Measurements from ENCODE around the gene FLNA. TPM values are rescaled to one million over a fixed set of nuclear protein-coding genes. Genes with fewer than 3 reads are reported as not detected.

FLNA gene
- total RNA-seq, 1 donor from 2014 or later: 225 TPM

DNA sequence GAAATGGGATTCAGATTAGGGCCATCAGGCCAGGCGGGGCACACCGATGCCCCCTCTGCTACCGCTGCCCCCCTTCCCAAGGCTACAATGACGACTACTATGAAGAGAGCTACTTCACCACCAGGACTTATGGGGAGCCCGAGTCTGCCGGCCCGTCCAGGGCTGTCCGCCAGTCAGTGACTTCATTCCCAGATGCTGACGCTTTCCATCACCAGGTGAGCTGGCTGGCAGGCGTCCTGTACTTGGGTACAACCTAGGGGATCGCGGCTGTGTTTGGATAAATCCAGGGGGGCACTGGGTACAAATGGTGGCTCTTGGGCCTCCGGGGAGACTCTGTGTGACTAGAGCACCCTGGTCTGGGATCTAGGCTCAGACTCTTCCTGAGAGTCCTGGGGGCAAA, 5.7 kb upstream of the FLNA start:
- TF ChIP-seq, protein P1, sequence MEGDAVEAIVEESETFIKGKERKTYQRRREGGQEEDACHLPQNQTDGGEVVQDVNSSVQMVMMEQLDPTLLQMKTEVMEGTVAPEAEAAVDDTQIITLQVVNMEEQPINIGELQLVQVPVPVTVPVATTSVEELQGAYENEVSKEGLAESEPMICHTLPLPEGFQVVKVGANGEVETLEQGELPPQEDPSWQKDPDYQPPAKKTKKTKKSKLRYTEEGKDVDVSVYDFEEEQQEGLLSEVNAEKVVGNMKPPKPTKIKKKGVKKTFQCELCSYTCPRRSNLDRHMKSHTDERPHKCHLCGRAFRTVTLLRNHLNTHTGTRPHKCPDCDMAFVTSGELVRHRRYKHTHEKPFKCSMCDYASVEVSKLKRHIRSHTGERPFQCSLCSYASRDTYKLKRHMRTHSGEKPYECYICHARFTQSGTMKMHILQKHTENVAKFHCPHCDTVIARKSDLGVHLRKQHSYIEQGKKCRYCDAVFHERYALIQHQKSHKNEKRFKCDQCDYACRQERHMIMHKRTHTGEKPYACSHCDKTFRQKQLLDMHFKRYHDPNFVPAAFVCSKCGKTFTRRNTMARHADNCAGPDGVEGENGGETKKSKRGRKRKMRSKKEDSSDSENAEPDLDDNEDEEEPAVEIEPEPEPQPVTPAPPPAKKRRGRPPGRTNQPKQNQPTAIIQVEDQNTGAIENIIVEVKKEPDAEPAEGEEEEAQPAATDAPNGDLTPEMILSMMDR (IDR thresholded peaks at IDR 0.05; ENCODE audit: borderline replicate concordance): no peak
- Histone ChIP-seq H3K36me3 (no peaks in the 10 kb centered on the region), H3K27ac (replicated peaks) (peak overlapping the region; percentile 95), H3K27me3 (ENCODE audit: low read depth) (no peaks in the 10 kb centered on the region), H3K4me3 (peak overlapping the region; percentile 85), H3K4me1 (peaks cover 32% of the 10 kb centered on the region), H3K9me3 (replicated peaks) (no peaks in the 10 kb centered on the region)
- no peak for DNase-seq
- intact Hi-C loops (cut with micrococcal nuclease): no loop called here

DNA sequence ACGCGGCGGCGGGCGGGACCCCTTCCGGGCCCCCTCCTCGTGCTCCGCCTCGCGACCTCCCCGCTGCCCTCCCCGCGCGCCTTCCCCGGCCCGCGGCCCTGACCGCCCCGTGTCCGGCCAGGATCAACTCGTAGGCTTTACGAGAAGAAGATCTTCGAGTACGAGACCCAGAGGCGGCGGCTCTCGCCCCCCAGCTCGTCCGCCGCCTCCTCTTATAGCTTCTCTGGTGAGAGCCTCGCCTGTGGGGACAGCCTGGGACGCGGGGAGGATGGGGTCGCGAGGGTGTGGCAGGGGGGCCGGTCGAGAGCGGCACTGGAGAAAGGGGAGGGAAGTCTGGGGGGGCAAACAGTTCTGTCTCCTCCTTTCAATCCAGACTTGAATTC, 5.1 kb upstream of the FLNA start:
- no peaks in the 10 kb centered on the region for H3K9me3 ChIP-seq (replicated peaks)
- intact Hi-C loops (cut with micrococcal nuclease): no loop called here
- peak; percentile 19 for DNase-seq
- H3K36me3 ChIP-seq: no peaks in the 10 kb centered on the region
- TF ChIP-seq, protein P1 (IDR thresholded peaks at IDR 0.05; ENCODE audit: borderline replicate concordance): no peak
- peaks cover 30% of the 10 kb centered on the region for H3K4me1 ChIP-seq
- peak overlapping the region; percentile 95 for H3K27ac ChIP-seq (replicated peaks)
- H3K4me3 ChIP-seq: peak overlapping the region; percentile 85
- no peaks in the 10 kb centered on the region for H3K27me3 ChIP-seq (ENCODE audit: low read depth)

DNA sequence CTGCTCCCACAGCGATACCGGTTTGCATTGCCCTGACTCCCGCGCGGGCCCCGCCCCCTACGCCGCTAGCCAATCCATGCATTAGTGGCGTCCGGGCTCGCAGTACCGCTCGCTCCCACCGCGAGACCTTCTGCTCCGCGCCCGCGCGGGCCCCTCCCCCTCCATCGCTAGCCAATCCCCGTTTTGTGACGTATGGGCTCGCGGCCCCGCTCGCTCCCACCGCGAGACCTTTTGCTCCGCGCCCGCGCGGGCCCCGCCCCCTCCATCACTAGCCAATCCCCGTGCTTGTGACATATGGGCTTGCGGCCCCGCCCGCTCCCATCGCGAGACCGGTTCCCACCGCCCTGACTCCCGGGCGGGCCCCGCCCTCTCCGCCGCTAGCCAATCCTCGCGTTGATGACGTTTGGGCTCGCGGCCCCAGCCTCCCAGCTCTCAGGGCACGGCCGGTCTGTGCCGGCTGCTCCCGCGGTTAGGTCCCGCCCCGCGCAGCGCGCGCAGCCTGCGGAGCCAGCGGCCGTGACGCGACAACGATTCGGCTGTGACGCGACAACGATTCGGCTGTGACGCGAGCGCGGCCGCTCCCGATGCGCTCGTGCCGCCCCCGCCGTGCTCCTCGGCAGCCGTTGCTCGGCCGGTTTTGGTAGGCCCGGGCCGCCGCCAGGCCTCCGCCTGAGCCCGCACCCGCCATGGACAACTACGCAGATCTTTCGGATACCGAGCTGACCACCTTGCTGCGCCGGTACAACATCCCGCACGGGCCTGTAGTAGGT, 4.5 kb upstream of the FLNA start, which contains the start of gene EMD:
Gene EMD (plus strand): TSS at position 497 of the 770 bp plus-strand sequence. CDS start 190 bp downstream, at position 687.
- Histone ChIP-seq H3K9me3 (replicated peaks) (no peaks in the 10 kb centered on the region), H3K27ac (replicated peaks) (peak within 1 kb of the TSS; percentile 95), H3K4me1 (peaks cover 28% of the 10 kb centered on the region), H3K4me3 (peak within 1 kb of the TSS; percentile 85), H3K36me3 (no peaks in the 10 kb centered on the region), H3K27me3 (ENCODE audit: low read depth) (no peaks in the 10 kb centered on the region)
- intact Hi-C loops (cut with micrococcal nuclease): no loop called here
- peak; percentile 98 for DNase-seq
- TF ChIP-seq, protein P1 (IDR thresholded peaks at IDR 0.05; ENCODE audit: borderline replicate concordance): no peak

DNA sequence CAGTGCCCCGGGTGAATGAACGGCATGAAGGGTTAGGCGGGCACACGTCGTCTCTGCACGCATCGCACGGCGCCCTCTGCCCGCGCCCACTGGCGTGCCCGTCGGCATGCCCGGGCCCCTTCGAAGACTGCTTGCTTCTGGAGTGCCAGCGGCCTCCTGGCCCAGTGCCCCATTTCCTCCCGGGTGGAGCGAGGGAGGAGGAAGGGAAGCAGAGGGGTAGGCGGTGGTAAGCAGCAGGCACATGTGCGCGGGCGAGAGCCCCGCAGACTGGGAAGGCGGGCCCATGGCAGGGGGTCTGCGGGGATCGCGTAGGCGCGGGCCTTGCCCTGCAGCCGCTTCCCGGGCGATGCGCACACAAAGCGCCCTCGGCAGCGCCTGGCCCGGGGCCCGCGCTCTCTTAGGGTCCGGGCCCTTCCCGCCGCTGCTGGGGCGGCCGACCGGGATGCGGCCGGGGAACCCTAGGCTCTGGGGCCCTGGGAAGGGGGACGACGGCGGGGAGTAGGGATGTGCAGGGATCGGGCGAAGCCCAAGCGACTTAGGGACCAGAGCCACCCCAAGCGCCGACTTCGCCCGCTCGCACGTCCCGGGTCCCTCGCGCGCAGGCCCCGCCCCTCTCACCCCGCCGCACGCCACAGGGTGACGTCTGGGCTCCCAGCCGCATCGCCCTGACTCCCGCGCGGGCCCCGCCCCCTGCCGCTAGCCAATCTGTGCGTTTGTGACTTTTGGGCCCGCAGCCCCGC, 3.8 kb upstream of the FLNA start:
- Histone ChIP-seq H3K36me3 (no peaks in the 10 kb centered on the region), H3K9me3 (replicated peaks) (no peaks in the 10 kb centered on the region), H3K4me3 (peak overlapping the region; percentile 69), H3K4me1 (peaks cover 32% of the 10 kb centered on the region), H3K27me3 (ENCODE audit: low read depth) (no peaks in the 10 kb centered on the region), H3K27ac (replicated peaks) (peak overlapping the region; percentile 94)
- intact Hi-C loops (cut with micrococcal nuclease): no loop called here
- DNase-seq: peak; percentile 56
- TF ChIP-seq, protein P1 (IDR thresholded peaks at IDR 0.05; ENCODE audit: borderline replicate concordance): no peak

DNA sequence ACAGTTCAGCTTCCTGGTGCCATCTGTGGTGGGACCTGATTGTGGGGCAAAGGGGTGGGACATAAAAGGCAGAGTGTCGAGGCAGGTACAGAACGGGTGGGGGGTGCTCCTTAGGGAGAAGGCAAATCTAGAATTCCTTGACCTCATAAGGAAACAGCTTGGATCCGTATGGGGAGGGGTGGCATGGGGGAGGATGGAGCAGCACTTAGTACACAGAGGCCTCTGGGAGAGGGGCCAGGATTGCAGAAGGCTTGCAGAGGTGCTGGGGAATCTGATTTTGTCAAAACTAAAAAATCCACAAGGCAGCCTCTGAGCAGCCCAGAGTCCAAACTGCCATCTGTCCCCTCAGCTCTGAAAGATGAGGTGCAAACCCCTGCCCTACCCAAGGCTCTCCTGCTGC, 2.3 kb upstream of the FLNA start:
- DNase-seq: no peak
- Histone ChIP-seq H3K36me3 (no peaks in the 10 kb centered on the region), H3K27me3 (ENCODE audit: low read depth) (no peaks in the 10 kb centered on the region), H3K4me3 (no peak overlapping the region), H3K4me1 (peaks cover 46% of the 10 kb centered on the region), H3K27ac (replicated peaks) (peak overlapping the region; percentile 94), H3K9me3 (replicated peaks) (no peaks in the 10 kb centered on the region)
- intact Hi-C loops (cut with micrococcal nuclease): no loop called here
- TF ChIP-seq, protein P1 (IDR thresholded peaks at IDR 0.05; ENCODE audit: borderline replicate concordance): no peak

All from left ventricle myocardium inferior (tissue), 1 donor.